IMR-90 (cell line): ENCODE data around the gene ALG8. TPM values are rescaled to one million over a fixed set of nuclear protein-coding genes. Genes with fewer than 3 reads are reported as not detected.

Source experiments
- ATAC-seq: fragments of 200-7000 bp; cut with Tn5 transposase; 2 replicates; pipeline ENCODE4 v1.9.1; 2020; ENCODE audit warnings: low read depth, mild to moderate bottlenecking, moderate library complexity
- BruUV-seq: library from RNA; stranded (reverse); fragments of 400-500 nt; replicated peaks from 2 replicates; lab custom pipeline; 2021; lab: Mats Ljungman, UMichigan
- CTCF ChIA-PET: fragments of 300-600 bp; formaldehyde crosslinking; extraction: SDS; loops from one replicate; lab custom pipeline; 2021; ENCODE audit warnings: antibody characterized with exemption; lab: Yijun Ruan, JAX
- POLR2A ChIA-PET: fragments of 300-600 bp; sonication (Branson Sonifier 250); formaldehyde crosslinking; loops from one replicate; lab custom pipeline; 2022; ENCODE audit warnings: antibody characterized with exemption; ENCODE audit not compliant: unreplicated experiment; lab: Charles Lee
- DNase-seq: peaks from one replicate; pipeline ENCODE4 v3.0.0; 2013
- H2AFZ ChIP-seq: replicated peaks from 2 replicates; pipeline ENCODE3; 2013; ENCODE audit warnings: low read length, mild to moderate bottlenecking; ENCODE audit not compliant: poor library complexity
- H2AK5ac ChIP-seq: 2 replicates; pipeline ENCODE4 v1.6.1; 2013; ENCODE audit warnings: low read depth, low read length, inconsistent platforms
- H2AK9ac ChIP-seq: replicated peaks from 2 replicates; pipeline ENCODE3; 2013; ENCODE audit warnings: mild to moderate bottlenecking, low read depth, low read length, moderate library complexity; ENCODE audit not compliant: poor library complexity
- H2BK120ac ChIP-seq: 2 replicates; pipeline ENCODE4 v1.6.1; 2013; ENCODE audit warnings: low read depth, low read length, inconsistent platforms
- H2BK15ac ChIP-seq: 3 replicates; pipeline ENCODE4 v1.6.1; 2013; ENCODE audit warnings: low read depth, low read length, inconsistent platforms
- H2BK20ac ChIP-seq: 2 replicates; pipeline ENCODE4 v1.6.1; 2013; ENCODE audit warnings: low read depth, mild to moderate bottlenecking, inconsistent platforms, low read length, moderate library complexity
- H2BK5ac ChIP-seq: 2 replicates; pipeline ENCODE4 v1.6.1; 2013; ENCODE audit warnings: mild to moderate bottlenecking, low read depth, low read length, inconsistent platforms; ENCODE audit not compliant: poor library complexity, severe bottlenecking
- H3K14ac ChIP-seq: replicated peaks from 2 replicates; pipeline ENCODE4 v1.6.1; 2013; ENCODE audit warnings: low read depth, low read length, inconsistent platforms
- H3K18ac ChIP-seq: 2 replicates; pipeline ENCODE4 v1.6.1; 2013; ENCODE audit warnings: low read depth, low read length, control low read depth
- H3K23ac ChIP-seq: 2 replicates; pipeline ENCODE4 v1.6.1; 2013; ENCODE audit warnings: low read depth, low read length, inconsistent platforms
- H3K27ac ChIP-seq: 2 replicates; pipeline ENCODE4 v1.5.1; 2013; ENCODE audit warnings: mild to moderate bottlenecking, control low read depth, low read length; ENCODE audit not compliant: insufficient read depth
- H3K27me3 ChIP-seq: 2 replicates; pipeline ENCODE4 v1.6.1; 2013; ENCODE audit warnings: low read length; ENCODE audit not compliant: control insufficient read depth, insufficient read depth
- H3K36me3 ChIP-seq: 2 replicates; pipeline ENCODE4 v1.6.1; 2013; ENCODE audit warnings: low read length, mixed read lengths; ENCODE audit not compliant: control insufficient read depth, insufficient read depth
- H3K4ac ChIP-seq: 2 replicates; pipeline ENCODE4 v1.6.1; 2013; ENCODE audit warnings: low read depth, low read length, inconsistent platforms
- H3K4me1 ChIP-seq: 2 replicates; pipeline ENCODE4 v1.6.1; 2013; ENCODE audit warnings: low read length, mixed read lengths; ENCODE audit not compliant: control insufficient read depth, insufficient read depth
- H3K4me2 ChIP-seq: 2 replicates; pipeline ENCODE4 v1.6.1; 2013; ENCODE audit warnings: low read depth, mild to moderate bottlenecking, control low read depth, low read length, moderate library complexity
- H3K4me3 ChIP-seq: 2 replicates; pipeline ENCODE4 v1.5.1; 2013; ENCODE audit warnings: low read depth, mild to moderate bottlenecking, control low read depth, low read length, moderate library complexity; ENCODE audit not compliant: insufficient read depth
- H3K56ac ChIP-seq: 2 replicates; pipeline ENCODE4 v1.6.1; 2013; ENCODE audit warnings: low read length, inconsistent platforms; ENCODE audit not compliant: insufficient read depth; ENCODE audit errors: extremely low read depth
- H3K79me1 ChIP-seq, 2 experiments: 2 replicates each; pipeline ENCODE4 v1.6.1; 2013; ENCODE audit warnings: low read length in 2 of 2, inconsistent platforms in 1 of 2, low read depth in 1 of 2
- H3K9ac ChIP-seq: 2 replicates; pipeline ENCODE4 v1.6.1; 2013; ENCODE audit warnings: low read depth, low read length, control low read depth
- H3K9me1 ChIP-seq: 2 replicates; pipeline ENCODE4 v1.6.1; 2013; ENCODE audit warnings: low read length, inconsistent platforms; ENCODE audit not compliant: insufficient read depth
- H3K9me3 ChIP-seq: 2 replicates; pipeline ENCODE4 v1.6.1; 2013; ENCODE audit warnings: low read length; ENCODE audit not compliant: control insufficient read depth, insufficient read depth
- H4K20me1 ChIP-seq: 2 replicates; pipeline ENCODE4 v1.6.1; 2013; ENCODE audit warnings: low read length, inconsistent platforms; ENCODE audit not compliant: insufficient read depth
- H4K5ac ChIP-seq: 2 replicates; pipeline ENCODE4 v1.6.1; 2013; ENCODE audit warnings: mild to moderate bottlenecking, low read depth, low read length, control low read depth
- H4K8ac ChIP-seq, 2 experiments: 2 replicates each; pipeline ENCODE4 v1.6.1; 2013; ENCODE audit warnings: low read depth in 2 of 2, low read length in 2 of 2, control low read depth in 1 of 2, inconsistent platforms in 1 of 2
- H4K91ac ChIP-seq: 2 replicates; pipeline ENCODE4 v1.6.1; 2013; ENCODE audit warnings: low read depth, low read length, inconsistent platforms; ENCODE audit not compliant: insufficient read depth
- BHLHE40 ChIP-seq: fragments of 150-350 bp; IDR thresholded peaks from 2 replicates; pipeline ENCODE4 v1.6.1; 2016; ENCODE audit warnings: mild to moderate bottlenecking, low read depth, low read length
- CEBPB ChIP-seq: IDR thresholded peaks from 2 replicates; pipeline ENCODE4 v1.6.1; 2012; ENCODE audit warnings: low read depth, low read length, improper control_type of control experiment
- CHD1 ChIP-seq: IDR thresholded peaks from 2 replicates; pipeline ENCODE4 v1.6.1; 2012; ENCODE audit warnings: low read depth, low read length, improper control_type of control experiment
- CTCF ChIP-seq: conservative IDR thresholded peaks from 2 replicates; pipeline ENCODE4 v1.5.1; 2012; ENCODE audit warnings: mild to moderate bottlenecking, low read depth, low read length, improper control_type of control experiment
- ELK1 ChIP-seq: fragments of 150-350 bp; IDR thresholded peaks from 2 replicates; pipeline ENCODE4 v1.6.1; 2016; ENCODE audit warnings: low read depth, mild to moderate bottlenecking, low read length, moderate library complexity, borderline replicate concordance
- MAZ ChIP-seq: IDR thresholded peaks from 2 replicates; pipeline ENCODE4 v1.6.1; 2012; ENCODE audit warnings: low read depth, mild to moderate bottlenecking, low read length, improper control_type of control experiment, moderate library complexity, borderline replicate concordance
- MXI1 ChIP-seq: IDR thresholded peaks from 2 replicates; pipeline ENCODE4 v1.6.1; 2012; ENCODE audit warnings: low read depth, mild to moderate bottlenecking, low read length, moderate library complexity, borderline replicate concordance
- NFE2L2 ChIP-seq: fragments of 150-350 bp; IDR thresholded peaks from 2 replicates; pipeline ENCODE4 v1.6.1; 2016; ENCODE audit warnings: low read depth, mild to moderate bottlenecking, low read length
- POLR2A ChIP-seq: IDR thresholded peaks from 2 replicates; pipeline ENCODE4 v1.6.1; 2012; ENCODE audit warnings: mild to moderate bottlenecking, low read depth, low read length
- RAD21 ChIP-seq: IDR thresholded peaks from 2 replicates; pipeline ENCODE4 v1.6.1; 2012; ENCODE audit warnings: low read length, improper control_type of control experiment
- RCOR1 ChIP-seq: IDR thresholded peaks from 2 replicates; pipeline ENCODE4 v1.6.1; 2012; ENCODE audit warnings: mild to moderate bottlenecking, low read length, improper control_type of control experiment; ENCODE audit not compliant: insufficient replicate concordance
- RFX5 ChIP-seq: IDR thresholded peaks from 2 replicates; pipeline ENCODE4 v1.8.0; 2012; ENCODE audit warnings: low read depth, mild to moderate bottlenecking, low read length, moderate library complexity
- WGBS, 2 experiments: methylation state at CpG; one replicate each; pipeline versions ENCODE4 v1.1.5 to v1.1.7; 2013; ENCODE audit warnings: missing lambda C conversion rate in 2 of 2; ENCODE audit not compliant: insufficient read length in 1 of 2; ENCODE audit errors: extremely low coverage in 2 of 2; 5-methylcytosine and 5-hydroxymethylcytosine counted together
- dilution Hi-C: fragments of 300-500 bp; cut with HindIII; formaldehyde crosslinking; loops from one replicate; pipeline ENCODE4 v1.14.3; 2018; ENCODE audit warnings: low sequenced_read_pairs; ENCODE audit not compliant: unreplicated experiment
- in situ Hi-C: fragments of 300-500 bp; cut with MboI; formaldehyde crosslinking; loops from 3 replicates; pipeline ENCODE4 v1.14.3; 2019; ENCODE audit warnings: low sequenced_read_pairs, inconsistent platforms, mixed read lengths
- intact Hi-C: fragments of 100-400 bp; cut with micrococcal nuclease; formaldehyde crosslinking; loops from 2 replicates; pipeline ENCODE4 v1.10.0; 2022
- polyA plus RNA-seq, 3 experiments: library from polyadenylated mRNA; depleted of rRNA; stranded (reverse); fragments of >200 nt; gene quantifications; 2 replicates each; pipeline ENCODE4 v1.2.3, GENCODE V29; 2012; ENCODE audit warnings: low replicate concordance in 1 of 3
- total RNA-seq: library from RNA; depleted of rRNA; stranded (reverse); fragments of >200 nt; gene quantifications from 2 replicates; pipeline ENCODE4 v1.2.3, GENCODE V29; 2012
- TF ChIP-seq, protein P1 (sequence below): fragments of 150-350 bp; IDR thresholded peaks from 2 replicates; pipeline ENCODE4 v1.6.1; 2017; ENCODE audit warnings: mild to moderate bottlenecking, antibody characterized with exemption, low read length, low read depth

ALG8 gene
- total and polyA plus RNA-seq, 2 of the 4 experiments (the other 2 are of a cell fraction) = 27.8 to 31.8 TPM

DNA sequence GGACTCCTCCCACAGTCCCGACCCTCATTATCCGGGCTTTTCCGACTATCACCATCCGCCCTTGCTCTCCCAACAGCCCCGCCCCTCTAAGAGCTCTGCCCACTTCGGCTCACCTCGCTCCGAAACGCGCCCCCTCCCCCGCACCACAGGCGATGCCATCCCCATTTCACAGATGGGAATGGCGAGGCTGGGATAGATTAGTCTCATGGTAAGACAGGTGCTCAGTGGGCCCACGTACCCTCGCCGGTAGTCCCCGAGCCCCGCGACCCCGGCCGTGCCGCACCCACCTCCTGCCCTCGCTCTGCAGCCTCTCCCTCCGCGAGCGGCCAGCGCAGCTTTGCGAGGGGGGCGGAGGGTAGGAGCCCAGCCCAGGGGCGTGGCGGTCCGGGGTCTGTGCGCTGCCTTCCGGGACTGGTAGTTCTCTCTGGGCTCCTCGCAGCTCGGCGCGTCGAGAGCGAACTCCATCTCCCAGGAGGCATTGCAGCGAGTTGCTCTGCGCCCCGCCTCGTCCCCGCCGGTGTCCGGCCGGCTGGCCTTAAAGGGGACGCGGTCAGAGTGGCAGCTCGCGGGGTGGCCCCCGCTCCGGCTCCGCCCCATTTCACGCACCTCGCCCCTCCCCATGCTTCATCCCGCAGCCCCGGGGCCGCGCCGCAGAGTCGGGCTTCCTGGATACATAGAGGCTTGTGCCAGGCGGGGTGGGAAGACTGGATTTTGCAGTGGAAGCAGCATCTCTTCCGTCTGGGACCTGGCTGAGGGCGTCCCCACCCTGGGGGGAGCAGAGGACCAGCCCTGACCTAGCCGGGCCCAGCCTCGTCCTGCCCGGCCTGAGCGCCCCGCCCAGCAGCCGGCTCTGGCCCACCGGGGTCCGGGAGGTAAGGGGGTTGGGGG lies 49.1 kb upstream of the ALG8 start, which contains the start of the genes KCTD21 and USP35:
Gene KCTD21, minus strand, starts transcription at position 341 of the 888 bp plus-strand sequence. CDS start 14,072 bp downstream, outside the sequence.
Gene USP35, plus strand, starts transcription at position 634 of the 888 bp plus-strand sequence. CDS start 7,327 bp downstream, outside the sequence.
- in situ Hi-C loops (no loop called here), intact Hi-C loops (loop anchor here (2.0 kb wide), 1 partner anchor 24 kb away; no protein-coding TSS in a partner anchor), dilution Hi-C loops (no loop called here)
- Histone ChIP-seq H3K4me1 (peaks cover 16% of the 10 kb centered on the region), H4K91ac (peak within 1 kb of the TSS; percentile 86), H2AFZ (peak within 1 kb of the TSS; percentile 97), H4K8ac (peak within 1 kb of the TSS; percentile 85 to 91), H3K36me3 (no peaks in the 10 kb centered on the region), H3K9ac (peak within 1 kb of the TSS; percentile 80), H3K56ac (0 out of 2 replicates have a peak within 1 kb of the TSS, but pooled peaks have one; percentile 40), H3K4ac (peak within 1 kb of the TSS; percentile 93), H3K18ac (peak within 1 kb of the TSS; percentile 53), H3K9me1 (peaks cover 25% of the 10 kb centered on the region), H3K9me3 (no peaks in the 10 kb centered on the region), H3K4me3 (peak within 1 kb of the TSS; percentile 94), H2BK5ac (peak within 1 kb of the TSS; percentile 80), H2AK5ac (peak within 1 kb of the TSS; percentile 92), H3K14ac (peak within 1 kb of the TSS; percentile 87), H3K27ac (peak within 1 kb of the TSS; percentile 80), H3K79me1 (peaks cover 51 to 83% of the 10 kb centered on the region in 2 experiments), H4K20me1 (peaks cover 32% of the 10 kb centered on the region), H2BK20ac (0 out of 2 replicates have a peak within 1 kb of the TSS, but pooled peaks have one; percentile 39), H3K23ac (peak within 1 kb of the TSS; percentile 80), H4K5ac (peak within 1 kb of the TSS; percentile 59), H2BK15ac (no peak within 1 kb of the TSS), H3K4me2 (peak within 1 kb of the TSS; percentile 97), H3K27me3 (no peaks in the 10 kb centered on the region), H2AK9ac (peak within 1 kb of the TSS; percentile 99), H2BK120ac (peak within 1 kb of the TSS; percentile 57)
- peak; percentile 95 for ATAC-seq
- ChIA-PET CTCF (interaction anchor here (0.7 to 1.9 kb wide), 3 partner anchors 39 to 376 kb away, joined by 5 to 6 read pairs (median 6); no protein-coding TSS in a partner anchor), POLR2A (no interaction called here)
- no TSS peak for BruUV-seq
- TF ChIP-seq, protein P1, sequence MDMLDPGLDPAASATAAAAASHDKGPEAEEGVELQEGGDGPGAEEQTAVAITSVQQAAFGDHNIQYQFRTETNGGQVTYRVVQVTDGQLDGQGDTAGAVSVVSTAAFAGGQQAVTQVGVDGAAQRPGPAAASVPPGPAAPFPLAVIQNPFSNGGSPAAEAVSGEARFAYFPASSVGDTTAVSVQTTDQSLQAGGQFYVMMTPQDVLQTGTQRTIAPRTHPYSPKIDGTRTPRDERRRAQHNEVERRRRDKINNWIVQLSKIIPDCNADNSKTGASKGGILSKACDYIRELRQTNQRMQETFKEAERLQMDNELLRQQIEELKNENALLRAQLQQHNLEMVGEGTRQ = 0 out of 2 replicates have a peak, but pooled peaks have one; percentile 4
- TF ChIP-seq CHD1 (no peak), MXI1 (peak; percentile 70; the same call in 1 of the 2 replicates), CEBPB (no peak), NFE2L2 (no peak), CTCF (no peak), RAD21 (no peak), RFX5 (no peak), MAZ (peak; percentile 87; the same call in 1 of the 2 replicates), RCOR1 (peak; percentile 98), BHLHE40 (no peak), POLR2A (peak; percentile 42; the same call in 1 of the 2 replicates), ELK1 (no peak)
- peak; percentile 96 for DNase-seq
- WGBS, 2 experiments = 0% methylated on average over 27 of the region's 74 CpGs; no CpG with 5 or more reads in 1 of the 2 experiments
